Measurements from ENCODE around the gene SLC25A24.
"Not testable (repeated sequence)": the region's sequence is repeated elsewhere in the genome, so short reads cannot be mapped to it uniquely, and the experiment has no call there.

Gene SLC25A24

DNA sequence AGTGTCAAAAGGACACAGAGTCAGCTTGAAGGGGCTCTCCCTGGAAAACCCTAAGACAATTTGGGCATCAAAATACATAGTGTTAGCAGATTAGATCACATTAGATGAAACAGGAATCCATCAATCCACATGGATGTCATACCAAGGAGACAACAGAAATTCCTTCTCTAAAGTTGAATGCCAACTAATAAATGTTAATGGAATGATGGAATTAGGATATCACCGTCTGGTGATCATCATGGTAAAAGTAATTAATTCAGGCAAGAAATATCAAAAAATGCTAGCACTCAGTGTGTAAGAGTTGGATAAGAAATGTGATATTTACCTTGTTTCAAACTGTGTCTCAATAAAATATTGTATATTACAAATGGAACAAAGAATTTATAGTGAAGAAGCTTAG lies 10.9 kb upstream of the SLC25A24 start:
- H3K27ac Mint-ChIP-seq = no peak overlapping the region
- no peak for DNase-seq (ENCODE audit: low spot score in 2 of 2)
- H3K36me3 Mint-ChIP-seq = no peaks in the 10 kb centered on the region
- peaks cover 13% of the 10 kb centered on the region for H3K27me3 Mint-ChIP-seq
- ATAC-seq (ENCODE audit: low read depth) = no peak
- H3K4me3 Mint-ChIP-seq = no peak overlapping the region
- H3K9me3 Mint-ChIP-seq = no peaks in the 10 kb centered on the region
- peaks cover 6% of the 10 kb centered on the region for H3K4me1 Mint-ChIP-seq

DNA sequence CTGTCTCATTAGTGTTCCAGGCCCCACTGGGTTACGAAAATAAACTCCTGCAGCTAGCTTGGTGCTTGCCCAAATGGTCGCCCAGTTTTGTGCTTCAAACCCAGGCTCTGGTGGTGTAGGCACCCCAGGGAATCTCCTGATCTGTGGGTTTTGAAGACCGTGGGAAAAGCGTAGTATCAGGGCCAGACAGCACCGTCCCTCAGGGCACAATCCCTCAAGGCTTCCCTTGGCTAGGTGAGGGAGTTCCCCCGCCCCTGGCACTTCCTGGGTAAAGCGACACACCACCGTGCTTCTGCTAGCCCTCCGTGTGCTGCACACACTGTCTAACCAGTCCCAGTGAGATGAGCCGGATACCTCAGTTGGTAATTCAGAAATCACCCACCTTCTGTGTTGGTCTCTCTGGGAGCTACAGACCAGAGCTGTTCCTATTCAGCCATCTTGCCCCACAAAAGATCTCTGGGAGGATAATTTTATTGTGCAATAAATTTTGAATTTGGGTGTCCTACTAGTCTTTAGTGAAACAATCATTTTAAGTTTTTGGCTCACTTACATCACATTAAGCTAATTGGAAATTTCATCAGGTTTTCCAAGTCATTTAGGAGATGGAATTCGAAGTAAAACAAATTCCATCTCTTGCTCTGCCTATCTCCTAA lies 9.4 kb upstream of the SLC25A24 start:
- Mint-ChIP-seq H3K27me3 (peaks cover 12% of the 10 kb centered on the region), H3K27ac (no peak overlapping the region), H3K9me3 (no peaks in the 10 kb centered on the region), H3K36me3 (no peaks in the 10 kb centered on the region), H3K4me1 (peaks cover 3% of the 10 kb centered on the region), H3K4me3 (no peak overlapping the region)
- ATAC-seq (ENCODE audit: low read depth) (peak; percentile 49), DNase-seq (ENCODE audit: low spot score in 2 of 2) (no peak)

GRCh38 chr1:108208724-108209446 lies 8.7 kb upstream of the SLC25A24 start:
- Mint-ChIP-seq H3K9me3 (no peaks in the 10 kb centered on the region), H3K4me3 (no peak overlapping the region), H3K36me3 (no peaks in the 10 kb centered on the region), H3K27ac (no peak overlapping the region), H3K27me3 (peaks cover 12% of the 10 kb centered on the region), H3K4me1 (peaks cover 3% of the 10 kb centered on the region)
- DNase-seq (ENCODE audit: low spot score in 2 of 2) = no peak
- no peak for ATAC-seq (ENCODE audit: low read depth)

GRCh38 chr1:108203582-108203981 lies 3.4 kb upstream of the SLC25A24 start:
- H3K36me3 Mint-ChIP-seq; H3K27ac Mint-ChIP-seq; H3K9me3 Mint-ChIP-seq; ATAC-seq (ENCODE audit: low read depth); DNase-seq (ENCODE audit: low spot score in 2 of 2); H3K27me3 Mint-ChIP-seq; H3K4me3 Mint-ChIP-seq: not testable (repeated sequence)
- H3K4me1 Mint-ChIP-seq = peaks cover 15% of the 10 kb centered on the region

DNA sequence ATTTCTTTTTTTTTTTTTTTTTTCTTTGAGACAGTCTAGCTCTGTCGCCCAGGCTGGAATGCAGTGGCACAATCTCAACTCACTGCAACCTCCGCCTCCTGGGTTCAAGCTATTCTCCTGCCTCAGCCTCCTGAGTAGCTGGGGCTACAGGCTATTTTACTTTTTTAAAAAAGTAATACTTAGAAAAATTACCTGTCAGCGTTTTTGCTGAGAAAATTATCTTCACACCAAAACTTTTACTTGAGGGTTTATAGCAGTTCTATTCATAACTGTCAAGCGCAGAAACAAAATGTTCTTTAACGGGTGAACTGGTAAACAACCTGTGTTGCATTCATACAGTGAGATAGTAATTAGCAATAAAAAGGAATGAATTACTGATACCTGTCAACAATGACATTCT lies 1.5 kb upstream of the SLC25A24 start:
- Mint-ChIP-seq H3K9me3 (no peaks in the 10 kb centered on the region), H3K36me3 (peaks cover 4% of the 10 kb centered on the region), H3K4me3 (no peak overlapping the region), H3K4me1 (peaks cover 28% of the 10 kb centered on the region), H3K27me3 (peaks cover 2% of the 10 kb centered on the region), H3K27ac (no peak overlapping the region)
- DNase-seq (ENCODE audit: low spot score in 2 of 2) = no peak
- no peak for ATAC-seq (ENCODE audit: low read depth)

DNA sequence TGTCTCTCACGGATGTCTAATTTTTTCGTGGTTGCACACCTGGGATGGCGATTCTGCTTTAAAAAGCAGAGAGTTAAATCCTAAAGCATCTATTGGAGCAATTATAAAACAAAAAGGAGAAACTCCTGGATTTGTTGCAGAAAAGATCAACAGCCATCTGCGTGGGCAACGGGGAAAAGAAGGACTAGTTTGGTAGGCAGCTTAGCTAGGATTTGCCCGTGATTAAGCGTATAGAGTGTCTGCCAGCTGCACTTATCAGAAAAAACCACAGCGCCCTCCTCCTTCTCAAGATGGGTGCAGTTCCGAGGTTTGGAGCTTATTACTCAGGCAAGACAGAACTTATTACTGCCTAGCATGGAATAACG lies 526 bp upstream of the SLC25A24 start:
- ATAC-seq (ENCODE audit: low read depth) = peak; percentile 67
- H3K27ac Mint-ChIP-seq = peak overlapping the region; percentile 89

GRCh38 chr1:108199201-108199691 lies 897 bp downstream of the SLC25A24 start:
- H3K4me3 Mint-ChIP-seq = peak overlapping the region; percentile 94
- peak overlapping the region; percentile 89 for H3K27ac Mint-ChIP-seq
- DNase-seq (ENCODE audit: low spot score in 2 of 2) (no peak), ATAC-seq (ENCODE audit: low read depth) (no peak)
- H3K27me3 Mint-ChIP-seq = no peaks in the 10 kb centered on the region
- H3K36me3 Mint-ChIP-seq = peaks cover 10% of the 10 kb centered on the region
- H3K4me1 Mint-ChIP-seq = peaks cover 34% of the 10 kb centered on the region
- H3K9me3 Mint-ChIP-seq = no peaks in the 10 kb centered on the region

More for the DNA sequence above, 526 bp upstream of the SLC25A24 start:
- Mint-ChIP-seq H3K27me3 (no peaks in the 10 kb centered on the region), H3K4me3 (peak overlapping the region; percentile 94), H3K4me1 (peaks cover 32% of the 10 kb centered on the region), H3K9me3 (no peaks in the 10 kb centered on the region), H3K36me3 (peaks cover 4% of the 10 kb centered on the region)
- DNase-seq (ENCODE audit: low spot score in 2 of 2) = peak; percentile 25 to 36

- H3K36me3 Mint-ChIP-seq = peaks cover 29% of the 10 kb centered on the region
- no peak overlapping the region for H3K4me3 Mint-ChIP-seq
- H3K27me3 Mint-ChIP-seq = no peaks in the 10 kb centered on the region
- H3K9me3 Mint-ChIP-seq = peaks cover 5% of the 10 kb centered on the region
- peak overlapping the region; percentile 18 for H3K27ac Mint-ChIP-seq
- peaks cover 41% of the 10 kb centered on the region for H3K4me1 Mint-ChIP-seq
- ATAC-seq (ENCODE audit: low read depth) = no peak
- DNase-seq (ENCODE audit: low spot score in 2 of 2) = no peak
These were observed 6.1 kb downstream of the SLC25A24 start for GRCh38 chr1:108194051-108194450.

GRCh38 chr1:108193333-108193732 lies 6.8 kb downstream of the SLC25A24 start:
- peaks cover 5% of the 10 kb centered on the region for H3K9me3 Mint-ChIP-seq
- H3K36me3 Mint-ChIP-seq = peaks cover 37% of the 10 kb centered on the region
- H3K4me1 Mint-ChIP-seq = peaks cover 35% of the 10 kb centered on the region
- no peak overlapping the region for H3K27ac Mint-ChIP-seq
- H3K4me3 Mint-ChIP-seq = no peak overlapping the region
- ATAC-seq (ENCODE audit: low read depth) (no peak), DNase-seq (ENCODE audit: low spot score in 2 of 2) (no peak)
- no peaks in the 10 kb centered on the region for H3K27me3 Mint-ChIP-seq

DNA sequence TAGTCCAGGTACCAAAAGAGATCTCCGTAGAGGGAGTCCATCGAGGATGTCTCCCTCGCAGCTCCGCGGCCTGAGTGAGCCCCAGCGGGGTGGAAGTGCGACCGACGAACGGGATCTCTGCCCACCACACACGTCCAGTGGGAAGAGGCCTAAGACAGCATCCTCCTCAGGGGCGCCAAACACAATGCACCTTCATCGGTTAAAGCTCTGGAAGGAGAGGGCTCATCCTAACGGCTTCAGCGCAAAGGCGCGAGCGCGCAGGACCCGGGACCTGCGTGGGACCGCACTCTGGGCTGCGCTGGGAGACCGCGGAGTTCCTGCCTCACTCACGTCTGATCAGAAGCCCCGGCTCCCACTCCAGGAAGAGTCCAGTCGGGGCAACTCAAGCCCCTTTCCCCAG lies 7.6 kb downstream of the SLC25A24 start:
- peaks cover 27% of the 10 kb centered on the region for H3K4me1 Mint-ChIP-seq
- DNase-seq (ENCODE audit: low spot score in 2 of 2) = no peak
- H3K27ac Mint-ChIP-seq = peak overlapping the region; percentile 47
- no peaks in the 10 kb centered on the region for H3K27me3 Mint-ChIP-seq
- ATAC-seq (ENCODE audit: low read depth) = no peak
- no peak overlapping the region for H3K4me3 Mint-ChIP-seq
- H3K36me3 Mint-ChIP-seq = peaks cover 41% of the 10 kb centered on the region
- peaks cover 8% of the 10 kb centered on the region for H3K9me3 Mint-ChIP-seq

GRCh38 chr1:108190686-108191416 lies 9.3 kb downstream of the SLC25A24 start:
- H3K27me3 Mint-ChIP-seq = no peaks in the 10 kb centered on the region
- H3K4me1 Mint-ChIP-seq = peaks cover 22% of the 10 kb centered on the region
- H3K4me3 Mint-ChIP-seq = peak overlapping the region; percentile 44
- peaks cover 41% of the 10 kb centered on the region for H3K36me3 Mint-ChIP-seq
- DNase-seq (ENCODE audit: low spot score in 2 of 2) = peak in 1 of 2 donors; percentile 45
- peak; percentile 86 for ATAC-seq (ENCODE audit: low read depth)
- peaks cover 8% of the 10 kb centered on the region for H3K9me3 Mint-ChIP-seq
- peak overlapping the region; percentile 86 for H3K27ac Mint-ChIP-seq

DNA sequence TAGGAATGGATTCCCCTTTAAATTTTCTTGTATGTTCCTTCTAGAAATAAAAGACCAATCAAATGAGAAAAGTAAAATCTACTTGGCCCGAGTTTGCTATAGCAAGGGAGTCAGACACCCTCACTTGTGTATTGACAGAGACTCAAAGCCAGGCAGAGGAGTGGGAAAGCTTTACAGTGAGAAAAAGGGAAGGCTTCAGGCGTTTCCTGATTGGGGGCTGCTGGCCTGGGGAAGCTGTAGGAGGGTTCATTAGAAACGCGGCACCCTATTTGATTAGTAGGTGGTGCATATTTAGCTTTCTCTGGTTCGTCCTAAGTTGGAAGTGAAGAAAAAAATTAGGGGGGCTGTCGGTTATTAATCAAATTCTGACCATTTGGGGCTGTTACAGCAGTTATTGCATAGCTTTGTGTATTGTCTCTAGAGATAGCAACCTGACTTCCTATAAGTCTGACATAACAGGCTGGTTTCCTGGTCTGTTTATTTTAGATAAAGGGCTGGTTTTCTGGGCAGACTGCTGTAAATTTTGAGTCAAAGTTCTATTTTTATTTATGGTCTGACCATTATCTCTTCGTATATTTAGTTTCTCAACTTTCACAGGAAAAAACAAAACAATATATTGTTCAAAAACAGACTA lies 10.0 kb downstream of the SLC25A24 start:
- Mint-ChIP-seq H3K9me3 (peaks cover 8% of the 10 kb centered on the region), H3K27me3 (no peaks in the 10 kb centered on the region)
- no peak for ATAC-seq (ENCODE audit: low read depth)

GRCh38 chr1:108188801-108189200 lies 11.3 kb downstream of the SLC25A24 start:
- Mint-ChIP-seq H3K27ac (peak overlapping the region; percentile 67), H3K36me3 (peaks cover 38% of the 10 kb centered on the region), H3K27me3 (no peaks in the 10 kb centered on the region), H3K4me1 (peaks cover 19% of the 10 kb centered on the region), H3K9me3 (peaks cover 8% of the 10 kb centered on the region), H3K4me3 (no peak overlapping the region)
- ATAC-seq (ENCODE audit: low read depth) (no peak), DNase-seq (ENCODE audit: low spot score in 2 of 2) (no peak)

More for the DNA sequence above, 10.0 kb downstream of the SLC25A24 start:
- no peak for DNase-seq (ENCODE audit: low spot score in 2 of 2)
- peak overlapping the region; percentile 3 for H3K4me3 Mint-ChIP-seq
- H3K4me1 Mint-ChIP-seq = peaks cover 20% of the 10 kb centered on the region
- peaks cover 40% of the 10 kb centered on the region for H3K36me3 Mint-ChIP-seq
- peak overlapping the region; percentile 67 for H3K27ac Mint-ChIP-seq

All from memory B cell (primary cell).